CD8-positive, alpha-beta memory T cell (primary cell): ENCODE results near the gene TULP1. TPM values are rescaled to one million over a fixed set of nuclear protein-coding genes. Genes with fewer than 3 reads are reported as not detected.
A peak's percentile ranks its signal among the peaks of the same experiment; 100 is the strongest.

ENCODE experiments used
- CTCF ChIA-PET: fragments of 350-600 bp; sonication (Branson Sonifier 250); formaldehyde crosslinking; loops from one replicate; lab custom pipeline; 2021; ENCODE audit warnings: antibody characterized with exemption; lab: Charles Lee
- POLR2A ChIA-PET: fragments of 350-600 bp; sonication (Branson Sonifier 250); formaldehyde crosslinking; loops from one replicate; lab custom pipeline; 2021; ENCODE audit warnings: antibody characterized with exemption; lab: Charles Lee
- DNase-seq, 5 donors: peaks; one replicate each; pipeline versions ENCODE4 v3.0.0 to v3.0.0-alpha.2; 2020 to 2022; ENCODE audit warnings: mixed read lengths in 1 of 5
- H3K27ac ChIP-seq: one replicate; pipeline ENCODE4 v1.7.0; 2013; ENCODE audit warnings: low read depth, mild to moderate bottlenecking, low read length, moderate library complexity
- H3K27me3 ChIP-seq: 2 replicates; pipeline ENCODE4 v1.7.0; 2013; ENCODE audit warnings: low read length, mild to moderate bottlenecking; ENCODE audit not compliant: insufficient read depth, poor library complexity, severe bottlenecking
- H3K36me3 ChIP-seq: 2 replicates; pipeline ENCODE4 v1.7.0; 2013; ENCODE audit warnings: mild to moderate bottlenecking, low read length, moderate library complexity; ENCODE audit not compliant: insufficient read depth
- H3K4me1 ChIP-seq: 2 replicates; pipeline ENCODE4 v1.7.0; 2013; ENCODE audit warnings: mild to moderate bottlenecking, low read length, moderate library complexity; ENCODE audit not compliant: insufficient read depth
- H3K4me3 ChIP-seq: 2 replicates; pipeline ENCODE4 v1.7.0; 2013; ENCODE audit warnings: mild to moderate bottlenecking, low read length
- H3K9me3 ChIP-seq: 2 replicates; pipeline ENCODE4 v1.7.0; 2013; ENCODE audit warnings: mild to moderate bottlenecking, low read length
- H3K27ac Mint-ChIP-seq, 8 donors: one replicate each; pipeline ENCODE4 v1.8.0; 2020 to 2021; ENCODE audit warnings: mixed read lengths in 8 of 8, mild to moderate bottlenecking in 6 of 8, inconsistent platforms in 3 of 8, moderate library complexity in 3 of 8
- H3K27me3 Mint-ChIP-seq, 2 donors: one replicate each; pipeline ENCODE4 v1.8.0; 2020 to 2021; ENCODE audit warnings: mixed read lengths in 2 of 2, mild to moderate bottlenecking in 1 of 2, moderate library complexity in 1 of 2
- H3K36me3 Mint-ChIP-seq, 3 donors: one replicate each; pipeline ENCODE4 v1.8.0; 2020 to 2021; ENCODE audit warnings: mixed read lengths in 3 of 3, inconsistent platforms in 1 of 3, mild to moderate bottlenecking in 1 of 3
- H3K4me1 Mint-ChIP-seq, 3 donors: one replicate each; pipeline ENCODE4 v1.8.0; 2020 to 2021; ENCODE audit warnings: mixed read lengths in 3 of 3, inconsistent platforms in 1 of 3, mild to moderate bottlenecking in 1 of 3
- H3K4me3 Mint-ChIP-seq, 7 donors: one replicate each; pipeline ENCODE4 v1.8.0; 2020 to 2021; ENCODE audit warnings: mixed read lengths in 7 of 7, mild to moderate bottlenecking in 6 of 7, moderate library complexity in 4 of 7, inconsistent platforms in 2 of 7
- H3K9me3 Mint-ChIP-seq, 5 donors: one replicate each; pipeline ENCODE4 v1.8.0; 2020 to 2022; ENCODE audit warnings: mixed read lengths in 5 of 5, mild to moderate bottlenecking in 3 of 5, moderate library complexity in 2 of 5, inconsistent platforms in 1 of 5
- polyA plus RNA-seq: library from polyadenylated mRNA; unstranded; fragments of 300-500 nt; fragmentation: Illumina TruSeq; gene quantifications from one replicate; pipeline ENCODE4 v1.2.3, GENCODE V29; 2021
- total RNA-seq, 2 experiments: library from RNA; stranded (reverse); gene quantifications; one replicate each; pipeline ENCODE4 v1.2.3, GENCODE V29; 2021

TULP1 gene
- total and polyA plus RNA-seq, 3 experiments from 2014 or later, result not detected

GRCh38 chr6:35489995-35490791, 22.5 kb downstream of the TULP1 start:
- CTCF ChIA-PET, result interaction anchor here (0.5 kb wide), 1 partner anchor 203 kb away, joined by 3 read pairs; no protein-coding TSS in a partner anchor
- DNase-seq, result peak in 1 of 5 donors; percentile 44
- Mint-ChIP-seq H3K27ac (peak overlapping the region in 1 of 8 donors; percentile 72), H3K4me1 (peaks cover 13 to 35% (median 14%) of the 10 kb centered on the region in 3 donors), H3K36me3 (no peaks in the 10 kb centered on the region), H3K4me3 (no peak overlapping the region), H3K27me3 (no peaks in the 10 kb centered on the region), H3K9me3 (no peaks in the 10 kb centered on the region)
- Histone ChIP-seq H3K9me3 (no peaks in the 10 kb centered on the region), H3K27ac (peak overlapping the region; percentile 43), H3K4me3 (no peak overlapping the region), H3K27me3 (no peaks in the 10 kb centered on the region), H3K36me3 (no peaks in the 10 kb centered on the region), H3K4me1 (no peaks in the 10 kb centered on the region)
- POLR2A ChIA-PET, result no interaction called here

- H3K4me3 Mint-ChIP-seq, result no peak overlapping the region
- POLR2A ChIA-PET, result no interaction called here
- H3K27me3 Mint-ChIP-seq, result no peaks in the 10 kb centered on the region
- Histone ChIP-seq H3K4me3 (no peak overlapping the region), H3K36me3 (no peaks in the 10 kb centered on the region), H3K9me3 (no peaks in the 10 kb centered on the region), H3K4me1 (no peaks in the 10 kb centered on the region), H3K27ac (no peak overlapping the region), H3K27me3 (no peaks in the 10 kb centered on the region)
- H3K27ac Mint-ChIP-seq, result peak overlapping the region in 1 of 8 donors; percentile 8
- no peaks in the 10 kb centered on the region for H3K36me3 Mint-ChIP-seq
- no peaks in the 10 kb centered on the region for H3K9me3 Mint-ChIP-seq
- CTCF ChIA-PET, result no interaction called here
- no peak for DNase-seq
- H3K4me1 Mint-ChIP-seq, result peaks cover 12 to 27% (median 12%) of the 10 kb centered on the region in 3 donors
These were observed 23.6 kb downstream of the TULP1 start for GRCh38 chr6:35489066-35489465.

DNA sequence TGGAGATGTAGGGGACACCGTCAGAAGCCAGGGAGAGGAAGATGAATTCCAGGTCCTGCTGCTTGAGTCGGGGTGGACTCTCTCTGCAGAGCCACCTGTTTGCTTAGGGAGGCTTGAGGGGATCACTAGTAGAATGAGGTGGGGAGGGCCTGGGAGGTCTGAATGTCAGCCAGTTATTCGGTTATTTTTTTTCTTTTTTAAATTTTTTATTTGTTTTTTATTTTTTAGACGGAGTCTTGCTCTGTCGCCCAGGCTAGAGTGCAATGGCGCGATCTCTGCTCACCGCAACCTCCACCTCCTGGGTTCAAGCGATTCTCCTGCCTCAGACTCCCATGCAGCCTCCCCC, 24.2 kb downstream of the TULP1 start:
- Mint-ChIP-seq H3K4me3 (no peak overlapping the region), H3K27ac (no peak overlapping the region), H3K36me3 (no peaks in the 10 kb centered on the region), H3K4me1 (peaks cover 7 to 22% (median 8%) of the 10 kb centered on the region in 3 donors), H3K27me3 (no peaks in the 10 kb centered on the region), H3K9me3 (no peaks in the 10 kb centered on the region)
- Histone ChIP-seq H3K9me3 (no peaks in the 10 kb centered on the region), H3K4me1 (no peaks in the 10 kb centered on the region), H3K4me3 (no peak overlapping the region), H3K27ac (no peak overlapping the region), H3K27me3 (no peaks in the 10 kb centered on the region), H3K36me3 (no peaks in the 10 kb centered on the region)
- CTCF ChIA-PET, result no interaction called here
- no peak for DNase-seq
- POLR2A ChIA-PET, result no interaction called here

DNA sequence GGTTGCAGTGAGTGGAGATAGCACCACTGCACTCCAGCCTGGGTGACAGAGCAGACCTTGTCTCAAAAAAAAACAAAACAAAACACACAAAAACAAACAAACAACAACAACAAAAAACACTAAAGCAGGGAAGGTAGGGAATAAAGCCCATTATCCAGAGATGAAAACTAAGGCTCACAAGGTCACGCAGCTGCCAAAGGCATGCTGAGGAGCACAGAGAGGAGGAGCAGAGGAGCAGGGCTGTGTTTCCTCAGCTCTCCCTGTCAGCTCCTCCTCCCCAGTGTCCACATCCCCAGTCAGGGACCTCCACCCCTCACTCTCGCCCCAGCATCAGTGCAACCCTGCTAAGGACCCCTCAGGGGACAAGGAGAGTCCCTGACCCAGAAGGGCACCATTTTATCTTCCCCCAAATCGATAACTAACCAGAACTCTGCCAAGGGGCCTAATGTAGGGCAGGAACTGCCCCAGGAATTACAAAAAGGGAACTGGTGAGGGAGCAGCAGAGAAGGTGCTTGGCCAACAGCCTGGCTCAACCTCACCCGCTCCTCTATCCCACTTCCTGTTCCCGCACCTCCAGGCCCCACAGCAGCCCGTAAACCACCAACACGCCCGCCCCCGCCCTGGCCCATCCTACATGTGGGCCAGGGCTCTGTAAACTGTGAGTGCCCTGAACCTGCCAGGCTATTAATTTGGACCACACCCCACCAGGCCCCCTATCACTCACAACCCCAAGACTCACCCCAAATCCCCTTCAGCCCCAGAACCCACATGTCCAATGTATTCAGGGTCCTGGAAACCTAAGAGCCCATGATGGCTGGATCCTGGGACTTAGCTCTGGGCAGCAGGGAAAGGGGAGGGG, 24.8 kb downstream of the TULP1 start:
- Mint-ChIP-seq H3K4me3 (no peak overlapping the region), H3K27me3 (no peaks in the 10 kb centered on the region)
- POLR2A ChIA-PET, result no interaction called here

GRCh38 chr6:35486005-35486925, 26.4 kb downstream of the TULP1 start:
- POLR2A ChIA-PET, result no interaction called here
- Histone ChIP-seq H3K9me3 (no peaks in the 10 kb centered on the region), H3K4me3 (no peak overlapping the region), H3K27ac (peak overlapping the region; percentile 38), H3K36me3 (no peaks in the 10 kb centered on the region), H3K27me3 (no peaks in the 10 kb centered on the region), H3K4me1 (no peaks in the 10 kb centered on the region)
- no peak overlapping the region for H3K27ac Mint-ChIP-seq
- peaks cover 0 to 13% (median 5%) of the 10 kb centered on the region in 3 donors for H3K4me1 Mint-ChIP-seq
- DNase-seq, result peak in 1 of 5 donors; percentile 45
- H3K27me3 Mint-ChIP-seq, result no peaks in the 10 kb centered on the region
- H3K4me3 Mint-ChIP-seq, result no peak overlapping the region
- no peaks in the 10 kb centered on the region for H3K36me3 Mint-ChIP-seq
- CTCF ChIA-PET, result interaction anchor here (1.4 kb wide), 1 partner anchor 37 kb away, joined by 3 read pairs; no protein-coding TSS in a partner anchor
- H3K9me3 Mint-ChIP-seq, result no peaks in the 10 kb centered on the region

More for the DNA sequence above, 24.8 kb downstream of the TULP1 start:
- no peak overlapping the region for H3K4me3 ChIP-seq
- CTCF ChIA-PET, result interaction anchor here (1.0 to 1.4 kb wide), 2 partner anchors 11 to 38 kb away, joined by 3 read pairs; no protein-coding TSS in a partner anchor
- DNase-seq, result peak in 1 of 5 donors; percentile 43
- Mint-ChIP-seq H3K4me1 (peaks cover under 1 to 16% (median 5%) of the 10 kb centered on the region in 3 donors), H3K27ac (peak overlapping the region in 2 of 8 donors; percentile 29 to 36), H3K36me3 (no peaks in the 10 kb centered on the region), H3K9me3 (no peaks in the 10 kb centered on the region)
- no peaks in the 10 kb centered on the region for H3K36me3 ChIP-seq
- no peaks in the 10 kb centered on the region for H3K27me3 ChIP-seq
- no peak overlapping the region for H3K27ac ChIP-seq
- no peaks in the 10 kb centered on the region for H3K4me1 ChIP-seq
- no peaks in the 10 kb centered on the region for H3K9me3 ChIP-seq

DNA sequence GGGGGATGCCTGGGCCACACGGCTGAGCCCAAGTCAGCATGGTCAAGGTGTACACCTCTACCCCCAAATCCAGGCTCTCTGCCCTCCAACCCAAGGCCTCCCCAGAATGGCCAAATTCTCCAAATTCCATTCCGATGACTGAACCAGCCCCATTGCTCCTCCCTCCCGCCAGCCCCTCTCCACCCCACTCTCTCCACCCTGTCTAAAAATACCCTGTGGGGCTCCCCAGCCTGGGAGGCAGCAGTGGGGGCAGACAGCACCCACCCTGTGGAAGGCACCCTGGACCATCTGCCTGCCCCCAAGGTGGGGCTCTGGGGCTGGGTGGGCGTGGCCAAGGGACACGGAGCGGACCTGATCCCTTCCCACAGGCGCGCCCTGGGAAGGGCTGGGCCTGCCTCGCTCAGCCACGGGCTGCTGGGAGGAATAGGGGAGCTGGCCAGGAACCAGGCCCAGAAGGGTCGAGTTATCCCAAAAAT, 27.3 kb downstream of the TULP1 start:
- Histone ChIP-seq H3K4me1 (no peaks in the 10 kb centered on the region), H3K27ac (peak overlapping the region; percentile 38), H3K27me3 (no peaks in the 10 kb centered on the region), H3K4me3 (no peak overlapping the region), H3K9me3 (no peaks in the 10 kb centered on the region), H3K36me3 (no peaks in the 10 kb centered on the region)
- ChIA-PET CTCF (no interaction called here), POLR2A (no interaction called here)
- no peak overlapping the region for H3K4me3 Mint-ChIP-seq
- H3K27me3 Mint-ChIP-seq, result no peaks in the 10 kb centered on the region
- H3K9me3 Mint-ChIP-seq, result no peaks in the 10 kb centered on the region
- peak in 1 of 5 donors; percentile 36 for DNase-seq
- H3K4me1 Mint-ChIP-seq, result peaks cover 0 to 7% (median 5%) of the 10 kb centered on the region in 3 donors
- H3K36me3 Mint-ChIP-seq, result no peaks in the 10 kb centered on the region
- H3K27ac Mint-ChIP-seq, result no peak overlapping the region

- Mint-ChIP-seq H3K27me3 (no peaks in the 10 kb centered on the region), H3K4me1 (peaks cover 0 to 7% (median 5%) of the 10 kb centered on the region in 3 donors), H3K36me3 (no peaks in the 10 kb centered on the region), H3K27ac (no peak overlapping the region), H3K4me3 (no peak overlapping the region), H3K9me3 (no peaks in the 10 kb centered on the region)
- H3K27me3 ChIP-seq, result no peaks in the 10 kb centered on the region
- no peak overlapping the region for H3K27ac ChIP-seq
- no peaks in the 10 kb centered on the region for H3K4me1 ChIP-seq
- H3K36me3 ChIP-seq, result no peaks in the 10 kb centered on the region
- peak in 1 of 5 donors; percentile 32 for DNase-seq
- no peaks in the 10 kb centered on the region for H3K9me3 ChIP-seq
- H3K4me3 ChIP-seq, result no peak overlapping the region
- CTCF ChIA-PET, result no interaction called here
- POLR2A ChIA-PET, result no interaction called here
These were observed 27.7 kb downstream of the TULP1 start for GRCh38 chr6:35484921-35485392.
